ENCODE results near the gene EIF4A2.

The EIF4A2 gene

GRCh38 chr3:186772281-186772694 lies 11.1 kb upstream of the EIF4A2 start:
- H3K27ac Mint-ChIP-seq, result peak overlapping the region; percentile 90
- peak overlapping the region; percentile 88 for H3K4me3 Mint-ChIP-seq
- H3K27me3 Mint-ChIP-seq, result peaks cover 3% of the 10 kb centered on the region
- H3K4me1 Mint-ChIP-seq (ENCODE audit: low read depth), result peaks cover 18% of the 10 kb centered on the region
- no peaks in the 10 kb centered on the region for H3K9me3 Mint-ChIP-seq
- H3K36me3 Mint-ChIP-seq (ENCODE audit: low read depth), result no peaks in the 10 kb centered on the region
- intact Hi-C loops (cut with micrococcal nuclease), result loop anchor here (1.0 to 10.0 kb wide), 2 partner anchors 11 to 677 kb away; partner anchors contain the start of gene EIF4A2

- intact Hi-C loops (cut with micrococcal nuclease), result loop anchor here (1.0 to 10.0 kb wide), 2 partner anchors 10 to 678 kb away; partner anchors contain the start of gene EIF4A2
- Mint-ChIP-seq H3K4me3 (peak overlapping the region; percentile 88), H3K27ac (peak overlapping the region; percentile 90), H3K36me3 (ENCODE audit: low read depth) (no peaks in the 10 kb centered on the region), H3K27me3 (peaks cover 3% of the 10 kb centered on the region), H3K4me1 (ENCODE audit: low read depth) (peaks cover 18% of the 10 kb centered on the region), H3K9me3 (no peaks in the 10 kb centered on the region)
Measured at GRCh38 chr3:186772701-186773417, 10.5 kb upstream of the EIF4A2 start.

GRCh38 chr3:186775999-186776398 lies 7.4 kb upstream of the EIF4A2 start:
- Mint-ChIP-seq H3K27ac (no peak overlapping the region), H3K36me3 (ENCODE audit: low read depth) (no peaks in the 10 kb centered on the region), H3K4me3 (no peak overlapping the region), H3K9me3 (no peaks in the 10 kb centered on the region), H3K4me1 (ENCODE audit: low read depth) (peaks cover 18% of the 10 kb centered on the region), H3K27me3 (peaks cover 6% of the 10 kb centered on the region)
- intact Hi-C loops (cut with micrococcal nuclease), result loop anchor here (10.0 kb wide), 1 partner anchor 681 kb away; no protein-coding TSS in a partner anchor

- intact Hi-C loops (cut with micrococcal nuclease), result loop anchor here (10.0 kb wide), 1 partner anchor 684 kb away; no protein-coding TSS in a partner anchor
Measured at GRCh38 chr3:186779204-186779603, 4.2 kb upstream of the EIF4A2 start.

GRCh38 chr3:186782542-186783057 lies 777 bp upstream of the EIF4A2 start:
- H3K9me3 Mint-ChIP-seq, result no peaks in the 10 kb centered on the region
- peaks cover 51% of the 10 kb centered on the region for H3K36me3 Mint-ChIP-seq (ENCODE audit: low read depth)
- peak overlapping the region; percentile 96 for H3K27ac Mint-ChIP-seq
- H3K27me3 Mint-ChIP-seq, result peaks cover 3% of the 10 kb centered on the region
- peak overlapping the region; percentile 86 for H3K4me3 Mint-ChIP-seq
- H3K4me1 Mint-ChIP-seq (ENCODE audit: low read depth), result peaks cover 20% of the 10 kb centered on the region
- intact Hi-C loops (cut with micrococcal nuclease), result loop anchor here (1.0 to 5.0 kb wide), 2 partner anchors 10 to 210 kb away; partner anchors contain the start of gene DNAJB11

More at GRCh38 chr3:186779204-186779603, 4.2 kb upstream of the EIF4A2 start:
- Mint-ChIP-seq H3K9me3 (no peaks in the 10 kb centered on the region), H3K27me3 (peaks cover 6% of the 10 kb centered on the region), H3K27ac (no peak overlapping the region), H3K36me3 (ENCODE audit: low read depth) (peaks cover 17% of the 10 kb centered on the region), H3K4me1 (ENCODE audit: low read depth) (no peaks in the 10 kb centered on the region), H3K4me3 (no peak overlapping the region)

- peak overlapping the region; percentile 86 for H3K4me3 Mint-ChIP-seq
- peaks cover 26% of the 10 kb centered on the region for H3K4me1 Mint-ChIP-seq (ENCODE audit: low read depth)
- intact Hi-C loops (cut with micrococcal nuclease), result loop anchor here (1.0 to 5.0 kb wide), 2 partner anchors 12 to 212 kb away; partner anchors contain the start of gene DNAJB11
- H3K27me3 Mint-ChIP-seq, result peaks cover 3% of the 10 kb centered on the region
- peaks cover 64% of the 10 kb centered on the region for H3K36me3 Mint-ChIP-seq (ENCODE audit: low read depth)
- peak overlapping the region; percentile 96 for H3K27ac Mint-ChIP-seq
- H3K9me3 Mint-ChIP-seq, result no peaks in the 10 kb centered on the region
Measured at GRCh38 chr3:186783731-186784515, 546 bp downstream of the EIF4A2 start.

GRCh38 chr3:186784820-186785494 lies 1.6 kb downstream of the EIF4A2 start:
- H3K27ac Mint-ChIP-seq, result peak overlapping the region; percentile 96
- peaks cover 74% of the 10 kb centered on the region for H3K36me3 Mint-ChIP-seq (ENCODE audit: low read depth)
- intact Hi-C loops (cut with micrococcal nuclease), result loop anchor here (5.0 kb wide), 2 partner anchors 37 to 213 kb away; partner anchors contain the start of gene DNAJB11
- H3K9me3 Mint-ChIP-seq, result no peaks in the 10 kb centered on the region
- H3K4me3 Mint-ChIP-seq, result peak overlapping the region; percentile 86
- peaks cover 26% of the 10 kb centered on the region for H3K4me1 Mint-ChIP-seq (ENCODE audit: low read depth)
- H3K27me3 Mint-ChIP-seq, result no peaks in the 10 kb centered on the region

- no peaks in the 10 kb centered on the region for H3K27me3 Mint-ChIP-seq
- H3K4me1 Mint-ChIP-seq (ENCODE audit: low read depth), result peaks cover 26% of the 10 kb centered on the region
- H3K9me3 Mint-ChIP-seq, result no peaks in the 10 kb centered on the region
- peaks cover 80% of the 10 kb centered on the region for H3K36me3 Mint-ChIP-seq (ENCODE audit: low read depth)
- peak overlapping the region; percentile 37 for H3K27ac Mint-ChIP-seq
- peak overlapping the region; percentile 86 for H3K4me3 Mint-ChIP-seq
- intact Hi-C loops (cut with micrococcal nuclease), result loop anchor here (5.0 kb wide), 1 partner anchor 37 kb away; no protein-coding TSS in a partner anchor
Measured at GRCh38 chr3:186785495-186786018, 2.2 kb downstream of the EIF4A2 start.

GRCh38 chr3:186786922-186787321 lies 3.5 kb downstream of the EIF4A2 start:
- Mint-ChIP-seq H3K4me3 (no peak overlapping the region), H3K4me1 (ENCODE audit: low read depth) (peaks cover 26% of the 10 kb centered on the region), H3K27ac (no peak overlapping the region), H3K9me3 (no peaks in the 10 kb centered on the region), H3K27me3 (no peaks in the 10 kb centered on the region), H3K36me3 (ENCODE audit: low read depth) (peaks cover 88% of the 10 kb centered on the region)
- intact Hi-C loops (cut with micrococcal nuclease), result loop anchor here (5.0 kb wide), 1 partner anchor 35 kb away; no protein-coding TSS in a partner anchor

- Mint-ChIP-seq H3K36me3 (ENCODE audit: low read depth) (peaks cover 90% of the 10 kb centered on the region), H3K9me3 (no peaks in the 10 kb centered on the region), H3K27ac (no peak overlapping the region), H3K4me1 (ENCODE audit: low read depth) (peaks cover 26% of the 10 kb centered on the region), H3K4me3 (no peak overlapping the region), H3K27me3 (no peaks in the 10 kb centered on the region)
- intact Hi-C loops (cut with micrococcal nuclease), result loop anchor here (5.0 kb wide), 1 partner anchor 34 kb away; no protein-coding TSS in a partner anchor
Measured at GRCh38 chr3:186787642-186788481, 4.5 kb downstream of the EIF4A2 start.

- Mint-ChIP-seq H3K36me3 (ENCODE audit: low read depth) (peaks cover 89% of the 10 kb centered on the region), H3K4me1 (ENCODE audit: low read depth) (peaks cover 26% of the 10 kb centered on the region), H3K4me3 (no peak overlapping the region), H3K27ac (no peak overlapping the region), H3K9me3 (no peaks in the 10 kb centered on the region), H3K27me3 (no peaks in the 10 kb centered on the region)
- intact Hi-C loops (cut with micrococcal nuclease), result loop anchor here (5.0 kb wide), 1 partner anchor 34 kb away; no protein-coding TSS in a partner anchor
Measured at GRCh38 chr3:186788482-186789370, 5.3 kb downstream of the EIF4A2 start.
